HepG2 (cell line): ENCODE measurements around the gene EFNA2. TPM values are rescaled to one million over a fixed set of nuclear protein-coding genes. Genes with fewer than 3 reads are reported as not detected.

Experiments used
- MEIS2 ChIP-seq: sonication (generic); formaldehyde crosslinking; IDR thresholded peaks from 2 replicates; pipeline ENCODE4 v1.9.0; 2021; ENCODE audit warnings: mild to moderate bottlenecking, missing genetic modification reagents
- RBFOX2 ChIP-seq: fragments of 200-400 bp; formaldehyde crosslinking; IDR thresholded peaks from 2 replicates; pipeline ENCODE4 v1.6.1; 2017; ENCODE audit warnings: low read depth, mild to moderate bottlenecking, low read length
- ZKSCAN1 ChIP-seq: fragments of 150-350 bp; IDR thresholded peaks from 2 replicates; pipeline ENCODE4 v1.6.1; 2014; ENCODE audit warnings: low read length
- ZNF549 ChIP-seq: sonication (generic); formaldehyde crosslinking; IDR thresholded peaks from 2 replicates; pipeline ENCODE4 v1.5.0; 2020; ENCODE audit warnings: missing genetic modification reagents
- ZNF605 ChIP-seq: sonication (generic); formaldehyde crosslinking; IDR thresholded peaks from 2 replicates; pipeline ENCODE4 v1.8.0; 2022; ENCODE audit warnings: mild to moderate bottlenecking, missing genetic modification reagents
- ZNF724P ChIP-seq: sonication (generic); formaldehyde crosslinking; IDR thresholded peaks from 2 replicates; pipeline ENCODE4 v1.8.0; 2022; ENCODE audit warnings: missing genetic modification reagents, borderline replicate concordance
- ZNF747 ChIP-seq: sonication (generic); formaldehyde crosslinking; IDR thresholded peaks from 2 replicates; pipeline ENCODE4 v1.8.1; 2023; ENCODE audit warnings: missing genetic modification reagents, mild to moderate bottlenecking, borderline replicate concordance
- ZSCAN29 ChIP-seq: sonication (generic); formaldehyde crosslinking; conservative IDR thresholded peaks from 2 replicates; pipeline ENCODE4 v1.4.0; 2020; ENCODE audit warnings: mild to moderate bottlenecking, missing genetic modification reagents
- polyA plus RNA-seq, 8 experiments: library from polyadenylated mRNA; depleted of rRNA in 3 of 8; stranded (reverse) in 7 of 8; unstranded in 1 of 8; fragments of >200 nt; fragmentation: Illumina TruSeq in 4 of 8; extraction: Trizol in 4 of 8; gene quantifications; 2 replicates each; pipeline versions ENCODE4 v1.2.1 to v1.2.3, GENCODE V29; 2011 to 2016; ENCODE audit warnings: low read depth in 4 of 8, missing spikeins in 1 of 8, mixed read lengths in 1 of 8; ENCODE audit not compliant: insufficient read depth in 1 of 8
- total RNA-seq, 5 experiments: library from RNA; depleted of rRNA; stranded (reverse); fragments of >200 nt; fragmentation: Illumina TruSeq; extraction: Trizol; gene quantifications; 2 replicates each; pipeline ENCODE4 v1.2.3, GENCODE V29; 2016; ENCODE audit warnings: low read depth in 1 of 5
- TF ChIP-seq, protein P1 (sequence below): IDR thresholded peaks from 2 replicates; pipeline ENCODE4 v1.4.0; 2020; ENCODE audit warnings: mild to moderate bottlenecking, missing genetic modification reagents
- TF ChIP-seq, protein P2 (sequence below): sonication (generic); formaldehyde crosslinking; IDR thresholded peaks from 2 replicates; pipeline ENCODE4 v1.4.0; 2020; ENCODE audit warnings: low read depth, missing genetic modification reagents
- TF ChIP-seq, protein P3 (sequence below): sonication (generic); formaldehyde crosslinking; IDR thresholded peaks from 2 replicates; pipeline ENCODE4 v1.4.0; 2020; ENCODE audit warnings: missing genetic modification reagents
- TF ChIP-seq, protein P4 (sequence below): sonication (generic); formaldehyde crosslinking; IDR thresholded peaks from 2 replicates; pipeline ENCODE4 v1.9.0; 2022; ENCODE audit warnings: low read depth, missing genetic modification reagents

EFNA2 gene
- total and polyA plus RNA-seq, 2 of the 13 experiments (the other 11 are each of a cell fraction or from before 2014, with no cell fraction given): 6.0 to 9.9 TPM

DNA sequence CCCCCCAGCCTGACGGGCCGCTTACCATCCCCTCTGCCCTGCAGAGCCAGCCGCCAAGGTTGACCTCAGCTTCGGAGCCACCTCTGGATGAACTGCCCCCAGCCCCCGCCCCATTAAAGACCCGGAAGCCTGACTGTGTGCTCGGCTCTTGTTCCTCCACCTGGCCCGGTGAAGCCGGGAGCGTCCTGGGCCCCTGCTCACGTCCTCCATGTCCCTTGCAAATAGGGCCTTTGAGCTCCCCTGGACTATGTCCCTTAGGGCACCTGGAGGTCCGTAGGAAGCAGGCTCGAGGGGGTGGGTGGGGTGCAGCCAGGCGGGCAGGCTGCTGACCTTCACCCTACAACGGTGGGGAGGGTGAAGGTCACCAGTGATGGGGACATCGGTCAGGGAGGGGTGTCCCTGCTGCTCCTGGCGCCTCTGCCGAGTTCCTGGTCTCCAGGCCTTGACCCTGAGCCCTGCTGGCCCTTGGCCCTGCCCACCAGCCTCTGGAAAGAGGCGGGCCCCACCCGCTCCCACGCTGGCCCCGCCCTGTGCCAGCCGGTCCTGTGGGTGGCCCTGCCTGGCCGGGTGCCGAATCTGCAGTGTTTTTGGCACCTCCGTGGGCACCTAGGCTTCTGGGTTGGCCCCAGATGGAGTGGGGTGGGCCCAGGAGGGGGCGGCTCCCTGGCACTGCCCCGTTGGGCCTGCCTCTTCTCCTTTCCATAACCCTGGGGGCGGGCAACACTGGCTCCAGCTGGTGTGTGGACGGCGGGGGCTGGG is 40.8 kb upstream of the EFNA2 start (continued):
- TF ChIP-seq, protein P1, sequence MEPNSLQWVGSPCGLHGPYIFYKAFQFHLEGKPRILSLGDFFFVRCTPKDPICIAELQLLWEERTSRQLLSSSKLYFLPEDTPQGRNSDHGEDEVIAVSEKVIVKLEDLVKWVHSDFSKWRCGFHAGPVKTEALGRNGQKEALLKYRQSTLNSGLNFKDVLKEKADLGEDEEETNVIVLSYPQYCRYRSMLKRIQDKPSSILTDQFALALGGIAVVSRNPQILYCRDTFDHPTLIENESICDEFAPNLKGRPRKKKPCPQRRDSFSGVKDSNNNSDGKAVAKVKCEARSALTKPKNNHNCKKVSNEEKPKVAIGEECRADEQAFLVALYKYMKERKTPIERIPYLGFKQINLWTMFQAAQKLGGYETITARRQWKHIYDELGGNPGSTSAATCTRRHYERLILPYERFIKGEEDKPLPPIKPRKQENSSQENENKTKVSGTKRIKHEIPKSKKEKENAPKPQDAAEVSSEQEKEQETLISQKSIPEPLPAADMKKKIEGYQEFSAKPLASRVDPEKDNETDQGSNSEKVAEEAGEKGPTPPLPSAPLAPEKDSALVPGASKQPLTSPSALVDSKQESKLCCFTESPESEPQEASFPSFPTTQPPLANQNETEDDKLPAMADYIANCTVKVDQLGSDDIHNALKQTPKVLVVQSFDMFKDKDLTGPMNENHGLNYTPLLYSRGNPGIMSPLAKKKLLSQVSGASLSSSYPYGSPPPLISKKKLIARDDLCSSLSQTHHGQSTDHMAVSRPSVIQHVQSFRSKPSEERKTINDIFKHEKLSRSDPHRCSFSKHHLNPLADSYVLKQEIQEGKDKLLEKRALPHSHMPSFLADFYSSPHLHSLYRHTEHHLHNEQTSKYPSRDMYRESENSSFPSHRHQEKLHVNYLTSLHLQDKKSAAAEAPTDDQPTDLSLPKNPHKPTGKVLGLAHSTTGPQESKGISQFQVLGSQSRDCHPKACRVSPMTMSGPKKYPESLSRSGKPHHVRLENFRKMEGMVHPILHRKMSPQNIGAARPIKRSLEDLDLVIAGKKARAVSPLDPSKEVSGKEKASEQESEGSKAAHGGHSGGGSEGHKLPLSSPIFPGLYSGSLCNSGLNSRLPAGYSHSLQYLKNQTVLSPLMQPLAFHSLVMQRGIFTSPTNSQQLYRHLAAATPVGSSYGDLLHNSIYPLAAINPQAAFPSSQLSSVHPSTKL (CRISPR knock-in tag): peak; percentile 80
- TF ChIP-seq ZNF605 (CRISPR knock-in tag) (peak; percentile 85), ZNF747 (CRISPR knock-in tag) (peak; percentile 91), RBFOX2 (peak; percentile 89), ZKSCAN1 (peak; percentile 88), MEIS2 (CRISPR knock-in tag) (peak; percentile 54; the same call in 1 of the 2 replicates), ZNF724P (CRISPR knock-in tag) (peak; percentile 65; the same call in 1 of the 2 replicates), ZSCAN29 (CRISPR knock-in tag) (peak; percentile 92), ZNF549 (no peak)
- TF ChIP-seq, protein P2, sequence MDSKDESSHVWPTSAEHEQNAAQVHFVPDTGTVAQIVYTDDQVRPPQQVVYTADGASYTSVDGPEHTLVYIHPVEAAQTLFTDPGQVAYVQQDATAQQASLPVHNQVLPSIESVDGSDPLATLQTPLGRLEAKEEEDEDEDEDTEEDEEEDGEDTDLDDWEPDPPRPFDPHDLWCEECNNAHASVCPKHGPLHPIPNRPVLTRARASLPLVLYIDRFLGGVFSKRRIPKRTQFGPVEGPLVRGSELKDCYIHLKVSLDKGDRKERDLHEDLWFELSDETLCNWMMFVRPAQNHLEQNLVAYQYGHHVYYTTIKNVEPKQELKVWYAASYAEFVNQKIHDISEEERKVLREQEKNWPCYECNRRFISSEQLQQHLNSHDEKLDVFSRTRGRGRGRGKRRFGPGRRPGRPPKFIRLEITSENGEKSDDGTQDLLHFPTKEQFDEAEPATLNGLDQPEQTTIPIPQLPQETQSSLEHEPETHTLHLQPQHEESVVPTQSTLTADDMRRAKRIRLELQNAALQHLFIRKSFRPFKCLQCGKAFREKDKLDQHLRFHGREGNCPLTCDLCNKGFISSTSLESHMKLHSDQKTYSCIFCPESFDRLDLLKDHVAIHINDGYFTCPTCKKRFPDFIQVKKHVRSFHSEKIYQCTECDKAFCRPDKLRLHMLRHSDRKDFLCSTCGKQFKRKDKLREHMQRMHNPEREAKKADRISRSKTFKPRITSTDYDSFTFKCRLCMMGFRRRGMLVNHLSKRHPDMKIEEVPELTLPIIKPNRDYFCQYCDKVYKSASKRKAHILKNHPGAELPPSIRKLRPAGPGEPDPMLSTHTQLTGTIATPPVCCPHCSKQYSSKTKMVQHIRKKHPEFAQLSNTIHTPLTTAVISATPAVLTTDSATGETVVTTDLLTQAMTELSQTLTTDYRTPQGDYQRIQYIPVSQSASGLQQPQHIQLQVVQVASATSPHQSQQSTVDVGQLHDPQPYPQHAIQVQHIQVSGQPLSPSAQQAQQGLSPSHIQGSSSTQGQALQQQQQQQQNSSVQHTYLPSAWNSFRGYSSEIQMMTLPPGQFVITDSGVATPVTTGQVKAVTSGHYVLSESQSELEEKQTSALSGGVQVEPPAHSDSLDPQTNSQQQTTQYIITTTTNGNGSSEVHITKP (CRISPR knock-in tag): peak; percentile 69
- TF ChIP-seq, protein P3, sequence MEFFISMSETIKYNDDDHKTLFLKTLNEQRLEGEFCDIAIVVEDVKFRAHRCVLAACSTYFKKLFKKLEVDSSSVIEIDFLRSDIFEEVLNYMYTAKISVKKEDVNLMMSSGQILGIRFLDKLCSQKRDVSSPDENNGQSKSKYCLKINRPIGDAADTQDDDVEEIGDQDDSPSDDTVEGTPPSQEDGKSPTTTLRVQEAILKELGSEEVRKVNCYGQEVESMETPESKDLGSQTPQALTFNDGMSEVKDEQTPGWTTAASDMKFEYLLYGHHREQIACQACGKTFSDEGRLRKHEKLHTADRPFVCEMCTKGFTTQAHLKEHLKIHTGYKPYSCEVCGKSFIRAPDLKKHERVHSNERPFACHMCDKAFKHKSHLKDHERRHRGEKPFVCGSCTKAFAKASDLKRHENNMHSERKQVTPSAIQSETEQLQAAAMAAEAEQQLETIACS (CRISPR knock-in tag): 0 out of 2 replicates have a peak, but pooled peaks have one; percentile 23
- TF ChIP-seq, protein P4, sequence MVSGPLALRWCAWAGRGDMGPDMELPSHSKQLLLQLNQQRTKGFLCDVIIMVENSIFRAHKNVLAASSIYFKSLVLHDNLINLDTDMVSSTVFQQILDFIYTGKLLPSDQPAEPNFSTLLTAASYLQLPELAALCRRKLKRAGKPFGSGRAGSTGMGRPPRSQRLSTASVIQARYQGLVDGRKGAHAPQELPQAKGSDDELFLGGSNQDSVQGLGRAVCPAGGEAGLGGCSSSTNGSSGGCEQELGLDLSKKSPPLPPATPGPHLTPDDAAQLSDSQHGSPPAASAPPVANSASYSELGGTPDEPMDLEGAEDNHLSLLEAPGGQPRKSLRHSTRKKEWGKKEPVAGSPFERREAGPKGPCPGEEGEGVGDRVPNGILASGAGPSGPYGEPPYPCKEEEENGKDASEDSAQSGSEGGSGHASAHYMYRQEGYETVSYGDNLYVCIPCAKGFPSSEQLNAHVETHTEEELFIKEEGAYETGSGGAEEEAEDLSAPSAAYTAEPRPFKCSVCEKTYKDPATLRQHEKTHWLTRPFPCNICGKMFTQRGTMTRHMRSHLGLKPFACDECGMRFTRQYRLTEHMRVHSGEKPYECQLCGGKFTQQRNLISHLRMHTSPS (CRISPR knock-in tag): peak; percentile 89
